ENCODE measurements around the gene FOXO1.
A peak's percentile ranks its signal among the peaks of the same experiment; 100 is the strongest.

The FOXO1 gene

DNA sequence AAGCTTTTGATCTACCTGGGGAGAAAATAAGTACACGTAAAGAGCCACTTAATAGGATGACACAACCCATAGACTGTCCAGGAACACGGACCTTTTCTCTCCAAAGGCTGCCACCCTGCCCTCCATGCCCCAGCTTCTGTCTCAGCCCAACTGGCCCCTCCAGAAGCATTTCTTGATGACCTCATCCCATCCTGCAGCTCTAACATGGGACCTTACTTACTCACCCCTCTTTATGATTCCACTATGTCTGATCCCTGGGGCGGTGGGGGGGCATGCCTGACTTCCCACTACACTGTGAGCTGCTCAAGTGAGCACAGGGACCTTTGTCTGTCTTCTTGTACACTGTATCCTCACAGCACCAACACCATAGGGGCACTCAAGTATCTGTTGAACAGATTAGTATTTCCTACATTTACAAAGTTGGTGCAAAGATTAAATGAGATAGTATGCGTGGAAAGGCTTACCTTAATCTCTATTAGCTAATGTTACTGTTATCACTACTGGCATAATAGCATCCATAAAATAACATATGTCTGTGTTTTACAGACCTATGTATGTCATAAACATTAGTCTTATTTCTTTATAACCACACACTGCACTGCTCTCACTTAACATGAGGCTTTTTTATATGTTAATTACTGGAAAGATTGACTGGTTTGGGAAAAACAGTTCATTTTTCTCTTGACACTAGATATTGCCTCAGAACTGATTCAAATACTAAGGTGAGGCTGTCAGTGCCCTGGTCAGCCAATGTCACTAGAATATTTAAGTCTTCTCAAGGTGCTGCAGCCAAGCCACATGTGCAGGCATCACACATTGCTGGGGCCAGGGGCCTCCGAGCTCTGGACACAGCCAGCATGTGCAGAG lies 100.9 kb downstream of the FOXO1 start:
- no peak for DNase-seq (ENCODE audit: low read depth)
- no peak overlapping the region for H3K4me3 ChIP-seq (replicated peaks; ENCODE audit: low read depth, low read length)
- TF ChIP-seq, protein P1, sequence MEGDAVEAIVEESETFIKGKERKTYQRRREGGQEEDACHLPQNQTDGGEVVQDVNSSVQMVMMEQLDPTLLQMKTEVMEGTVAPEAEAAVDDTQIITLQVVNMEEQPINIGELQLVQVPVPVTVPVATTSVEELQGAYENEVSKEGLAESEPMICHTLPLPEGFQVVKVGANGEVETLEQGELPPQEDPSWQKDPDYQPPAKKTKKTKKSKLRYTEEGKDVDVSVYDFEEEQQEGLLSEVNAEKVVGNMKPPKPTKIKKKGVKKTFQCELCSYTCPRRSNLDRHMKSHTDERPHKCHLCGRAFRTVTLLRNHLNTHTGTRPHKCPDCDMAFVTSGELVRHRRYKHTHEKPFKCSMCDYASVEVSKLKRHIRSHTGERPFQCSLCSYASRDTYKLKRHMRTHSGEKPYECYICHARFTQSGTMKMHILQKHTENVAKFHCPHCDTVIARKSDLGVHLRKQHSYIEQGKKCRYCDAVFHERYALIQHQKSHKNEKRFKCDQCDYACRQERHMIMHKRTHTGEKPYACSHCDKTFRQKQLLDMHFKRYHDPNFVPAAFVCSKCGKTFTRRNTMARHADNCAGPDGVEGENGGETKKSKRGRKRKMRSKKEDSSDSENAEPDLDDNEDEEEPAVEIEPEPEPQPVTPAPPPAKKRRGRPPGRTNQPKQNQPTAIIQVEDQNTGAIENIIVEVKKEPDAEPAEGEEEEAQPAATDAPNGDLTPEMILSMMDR (IDR thresholded peaks at IDR 0.05; ENCODE audit: low read length, missing control alignments) = no peak

DNA sequence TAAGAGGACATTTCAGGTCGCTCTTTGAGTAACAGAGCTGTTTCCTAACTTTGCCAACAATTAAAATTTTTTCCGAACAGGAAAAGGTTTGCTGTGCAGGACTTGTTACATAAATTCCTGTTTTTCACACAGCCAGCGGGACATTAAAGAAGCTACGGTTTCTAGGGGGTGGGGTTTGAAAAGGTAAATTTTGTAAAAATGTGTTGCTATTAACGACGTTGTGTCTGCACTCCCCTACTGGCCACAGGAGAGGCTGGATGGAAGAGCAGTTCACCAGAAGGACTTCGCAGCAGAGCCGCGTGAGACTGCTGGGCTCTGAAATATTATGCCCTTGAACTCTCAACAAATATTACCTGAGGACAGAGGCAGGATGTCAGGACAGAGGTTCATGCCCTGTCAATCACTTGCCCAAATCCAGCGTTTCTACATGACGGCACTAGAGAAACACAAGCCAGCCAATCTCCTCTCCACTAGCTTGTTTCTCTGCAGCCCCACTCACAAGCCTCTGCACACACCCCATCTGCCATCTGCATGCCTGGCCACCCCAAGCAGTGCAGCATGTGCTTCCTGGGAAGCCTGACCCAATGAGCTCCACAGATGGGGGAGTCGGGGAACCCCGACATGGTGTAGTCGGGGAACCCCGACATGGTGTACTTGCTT lies 102.0 kb downstream of the FOXO1 start:
- no peak overlapping the region for H3K4me3 ChIP-seq (replicated peaks; ENCODE audit: low read depth, low read length)
- peak; percentile 34 for DNase-seq (ENCODE audit: low read depth)
- TF ChIP-seq, protein P1 (IDR thresholded peaks at IDR 0.05; ENCODE audit: low read length, missing control alignments) = peak; percentile 28

DNA sequence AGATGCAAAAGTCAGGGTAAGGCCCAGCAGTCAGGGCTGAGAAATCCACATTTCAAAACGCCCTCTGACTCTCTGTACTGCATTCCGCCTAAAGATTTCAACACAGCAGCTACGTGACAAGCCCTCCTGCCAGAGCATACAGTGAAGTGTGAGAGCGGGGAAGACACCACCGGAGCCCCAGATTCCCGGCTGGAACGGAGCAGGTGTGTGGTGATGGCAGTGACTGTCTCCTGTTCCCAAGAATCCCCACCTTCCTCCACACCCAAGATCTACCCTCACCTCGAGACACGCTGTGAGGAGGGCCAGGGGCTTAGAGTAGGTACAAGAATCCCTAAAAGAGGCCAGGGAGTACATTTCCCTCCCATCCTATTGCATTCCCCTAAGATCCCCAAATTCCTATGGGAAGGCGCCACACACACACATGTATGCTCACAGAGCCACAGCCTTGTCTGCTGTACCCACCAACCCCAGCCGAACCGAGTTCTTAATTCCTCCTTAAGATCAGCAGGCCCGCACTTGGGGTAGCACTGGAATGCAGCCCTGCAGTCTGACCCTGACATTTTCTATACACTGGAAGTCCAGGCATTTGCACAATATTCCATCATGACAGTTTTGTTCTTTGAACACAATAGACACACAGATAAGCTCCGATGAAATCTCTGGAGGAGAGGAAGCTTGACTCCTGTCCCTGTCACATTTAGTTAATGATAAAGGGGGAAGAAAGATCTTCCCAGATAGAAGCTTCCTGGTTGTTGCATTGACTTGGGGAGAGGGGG lies 102.9 kb downstream of the FOXO1 start:
- peak; percentile 67 for DNase-seq (ENCODE audit: low read depth)
- no peak overlapping the region for H3K4me3 ChIP-seq (replicated peaks; ENCODE audit: low read depth, low read length)
- TF ChIP-seq, protein P1 (IDR thresholded peaks at IDR 0.05; ENCODE audit: low read length, missing control alignments) = no peak

DNA sequence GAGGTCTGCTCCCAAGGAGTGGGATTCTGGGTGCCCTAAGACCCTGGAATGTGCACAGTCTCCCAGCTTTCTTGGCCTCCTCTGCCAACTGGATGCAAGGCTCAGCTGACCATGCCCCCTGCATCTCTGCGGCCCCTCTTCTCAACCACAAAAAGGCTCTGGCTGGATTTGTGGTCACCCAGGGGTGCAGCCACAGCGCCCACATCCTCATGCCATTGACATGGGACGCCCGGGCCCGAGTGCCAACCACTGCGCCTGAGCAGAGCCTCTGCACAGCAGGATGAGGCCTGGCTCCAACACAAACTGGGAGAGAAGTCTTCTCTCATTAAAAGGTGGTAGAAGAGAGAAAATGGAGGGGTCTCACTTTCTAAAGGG lies 103.5 kb downstream of the FOXO1 start:
- no peak overlapping the region for H3K4me3 ChIP-seq (replicated peaks; ENCODE audit: low read depth, low read length)
- TF ChIP-seq, protein P1 (IDR thresholded peaks at IDR 0.05; ENCODE audit: low read length, missing control alignments) = no peak
- DNase-seq (ENCODE audit: low read depth) = no peak

DNA sequence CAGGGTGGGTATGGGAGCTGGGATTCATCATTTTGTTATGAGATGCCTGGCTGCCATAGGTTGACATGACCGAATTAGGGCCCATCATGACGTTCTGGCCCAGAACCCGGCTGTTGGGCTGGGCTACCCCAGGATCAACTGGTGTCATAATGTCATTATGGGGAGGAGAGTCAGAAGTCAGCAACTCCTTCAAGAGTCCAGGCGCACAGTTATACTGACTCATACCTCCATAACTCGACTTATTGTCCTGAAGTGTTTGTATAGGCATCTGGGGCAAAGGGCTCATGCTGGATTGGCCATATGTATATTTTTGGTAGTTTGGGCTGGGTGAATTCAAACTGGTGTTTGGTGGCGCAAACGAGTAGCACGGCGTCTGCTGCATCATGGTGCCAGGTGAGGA lies 106.5 kb downstream of the FOXO1 start:
- TF ChIP-seq, protein P1 (IDR thresholded peaks at IDR 0.05; ENCODE audit: low read length, missing control alignments) = no peak

DNA sequence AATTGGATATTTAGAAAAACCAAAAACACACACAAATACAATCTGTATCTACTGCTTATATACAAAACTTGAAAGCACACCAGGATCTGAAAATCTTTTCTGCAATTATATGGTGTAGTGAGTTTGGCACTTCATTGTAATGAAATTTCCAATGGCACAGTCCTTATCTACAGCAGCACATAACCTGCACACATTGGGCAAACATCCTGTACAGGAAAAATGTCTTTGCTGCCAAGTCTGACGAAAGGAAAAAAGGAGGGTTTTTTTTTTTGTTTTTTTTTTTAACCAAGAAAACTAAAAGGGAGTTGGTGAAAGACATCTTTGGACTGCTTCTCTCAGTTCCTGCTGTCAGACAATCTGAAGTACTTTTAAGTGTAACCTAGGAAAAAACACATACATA lies 107.8 kb downstream of the FOXO1 start:
- TF ChIP-seq, protein P1 (IDR thresholded peaks at IDR 0.05; ENCODE audit: low read length, missing control alignments) = no peak

More for the DNA sequence above, 106.5 kb downstream of the FOXO1 start:
- no peak overlapping the region for H3K4me3 ChIP-seq (replicated peaks; ENCODE audit: low read depth, low read length)
- DNase-seq (ENCODE audit: low read depth) = no peak

More for the DNA sequence above, 107.8 kb downstream of the FOXO1 start:
- peak; percentile 68 for DNase-seq (ENCODE audit: low read depth)
- no peak overlapping the region for H3K4me3 ChIP-seq (replicated peaks; ENCODE audit: low read depth, low read length)
